HUES6 (cell line): Measurements from ENCODE around the gene GRIK2.

Experiments
- H3K27ac ChIP-seq: 2 replicates; pipeline ENCODE4 v1.7.0; 2013; ENCODE audit warnings: low read depth, mild to moderate bottlenecking, low read length, inconsistent platforms
- H3K27me3 ChIP-seq: 2 replicates; pipeline ENCODE4 v1.6.1; 2013; ENCODE audit warnings: low read length; ENCODE audit not compliant: control insufficient read depth, insufficient read depth
- H3K36me3 ChIP-seq: 2 replicates; pipeline ENCODE4 v1.6.1; 2013; ENCODE audit warnings: low read length; ENCODE audit not compliant: control insufficient read depth, insufficient read depth
- H3K4me1 ChIP-seq: 2 replicates; pipeline ENCODE4 v1.6.1; 2013; ENCODE audit warnings: low read length; ENCODE audit not compliant: control insufficient read depth, insufficient read depth
- H3K4me3 ChIP-seq: 2 replicates; pipeline ENCODE4 v1.5.1; 2013; ENCODE audit warnings: low read depth, low read length
- H3K9ac ChIP-seq: one replicate; pipeline ENCODE4 v1.6.1; 2013; ENCODE audit warnings: mild to moderate bottlenecking, low read length
- H3K9me3 ChIP-seq: 2 replicates; pipeline ENCODE4 v1.6.1; 2013; ENCODE audit warnings: low read depth, low read length; ENCODE audit not compliant: control insufficient read depth, insufficient read depth

Gene GRIK2

DNA sequence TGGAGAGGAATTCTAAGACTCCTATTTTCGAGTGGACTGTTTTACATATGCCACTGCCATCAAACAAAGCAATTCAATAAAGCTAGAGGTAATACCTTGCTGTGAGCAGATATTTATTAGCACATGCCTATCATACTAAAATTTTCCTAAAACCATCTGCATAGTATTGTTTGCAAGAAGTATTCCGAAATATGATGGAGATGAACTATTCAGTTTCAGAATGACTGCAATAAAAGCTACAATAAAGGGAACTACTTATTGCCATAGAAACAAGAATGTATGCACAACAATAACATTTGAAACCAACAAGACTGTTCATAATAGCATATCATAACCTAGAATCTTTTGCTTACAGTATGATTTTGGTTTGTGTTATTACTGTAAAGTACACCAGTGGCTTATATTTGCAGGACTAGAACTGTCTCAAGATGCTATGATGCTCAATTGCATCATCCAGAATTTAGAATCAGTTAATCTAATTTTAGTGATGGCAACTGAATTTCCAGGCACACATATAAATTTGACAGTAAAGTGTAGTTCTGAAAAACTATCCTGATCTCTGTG is 144.3 kb downstream of the GRIK2 start:
- H3K36me3 ChIP-seq, result no peaks in the 10 kb centered on the region
- no peaks in the 10 kb centered on the region for H3K9me3 ChIP-seq
- no peaks in the 10 kb centered on the region for H3K27me3 ChIP-seq
- H3K27ac ChIP-seq, result no peak overlapping the region
- 0 out of 2 replicates have a peak, but pooled peaks cover 2% of the 10 kb centered on the region for H3K4me1 ChIP-seq
- no peak overlapping the region for H3K4me3 ChIP-seq
- H3K9ac ChIP-seq, result no peak overlapping the region

DNA sequence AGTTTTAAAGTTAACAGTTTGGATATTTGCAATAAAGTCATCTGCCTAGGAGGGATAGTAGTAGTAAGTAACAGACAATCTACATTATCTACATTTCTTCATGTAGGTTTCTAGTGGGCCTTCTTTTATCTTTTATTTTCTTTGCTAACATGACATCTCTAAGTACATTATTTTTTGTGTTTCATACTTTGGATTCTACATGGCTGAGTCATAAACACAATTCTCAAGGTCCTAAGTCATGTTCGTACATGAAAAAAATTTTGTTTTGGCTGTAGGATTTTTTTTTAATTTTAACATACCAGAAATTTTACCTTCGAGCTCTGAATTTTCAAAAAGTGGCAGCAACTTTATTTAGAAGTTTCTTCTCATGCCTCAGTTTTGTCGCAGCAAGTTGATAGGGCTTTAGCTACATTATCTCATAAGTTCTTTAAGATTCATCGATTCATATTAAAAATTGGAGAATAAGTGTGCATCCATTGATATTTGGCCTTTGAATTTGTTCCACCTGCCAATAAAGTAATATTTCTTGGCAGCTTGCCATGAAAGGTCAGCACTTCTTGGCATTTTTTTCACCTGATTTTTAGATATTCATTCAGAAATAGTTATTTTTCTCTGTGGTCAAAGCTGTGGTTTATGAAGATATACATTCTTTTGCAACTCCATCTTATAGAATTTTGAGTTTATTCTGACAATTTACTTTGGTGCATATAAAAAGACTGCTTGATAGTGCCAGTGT is 146.2 kb downstream of the GRIK2 start:
- Histone ChIP-seq H3K36me3 (no peaks in the 10 kb centered on the region), H3K27ac (no peak overlapping the region), H3K4me3 (no peak overlapping the region), H3K27me3 (no peaks in the 10 kb centered on the region), H3K9me3 (no peaks in the 10 kb centered on the region), H3K9ac (no peak overlapping the region), H3K4me1 (no peaks in the 10 kb centered on the region)

DNA sequence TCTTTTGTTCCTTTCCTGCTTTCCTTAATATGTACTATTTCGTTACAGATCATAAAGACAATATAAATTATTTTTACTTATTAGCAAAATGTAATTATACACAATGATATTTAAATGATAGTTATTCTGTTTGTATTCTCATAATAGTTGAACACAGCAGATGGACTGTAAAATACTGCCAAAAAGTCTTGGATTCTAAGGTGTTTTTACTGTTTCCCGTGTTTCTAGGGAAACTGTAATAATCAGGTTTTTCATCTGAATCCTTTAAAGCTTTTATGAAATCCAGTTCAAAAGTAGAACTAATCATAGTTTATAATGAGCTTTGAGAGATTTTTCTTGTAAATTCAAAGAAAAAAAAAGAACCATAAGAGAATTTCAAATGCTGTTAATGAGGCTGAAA is 148.4 kb downstream of the GRIK2 start:
- H3K9ac ChIP-seq, result no peak overlapping the region
- H3K4me3 ChIP-seq, result no peak overlapping the region
- H3K4me1 ChIP-seq, result no peaks in the 10 kb centered on the region
- no peak overlapping the region for H3K27ac ChIP-seq
- no peaks in the 10 kb centered on the region for H3K9me3 ChIP-seq
- H3K27me3 ChIP-seq, result no peaks in the 10 kb centered on the region
- H3K36me3 ChIP-seq, result no peaks in the 10 kb centered on the region

DNA sequence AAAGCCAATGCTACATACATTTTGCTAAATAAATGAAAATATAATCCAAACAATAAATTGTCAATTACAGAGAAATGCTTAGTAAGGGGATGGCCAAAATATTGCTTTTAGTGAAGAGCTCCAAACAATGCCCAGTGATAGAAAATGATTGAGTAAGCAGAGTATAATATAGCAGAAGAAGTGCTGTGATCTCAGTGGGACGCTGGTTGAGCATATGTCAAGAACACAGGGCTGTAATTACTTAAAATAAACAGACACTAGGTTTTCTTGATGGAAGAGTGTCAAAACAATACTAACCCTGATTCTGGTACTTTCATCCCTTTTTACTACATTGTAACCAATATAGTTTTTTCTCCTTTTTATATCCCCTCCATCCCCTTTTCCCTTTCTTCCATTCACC is 150.3 kb downstream of the GRIK2 start:
- Histone ChIP-seq H3K27ac (no peak overlapping the region), H3K36me3 (no peaks in the 10 kb centered on the region), H3K4me3 (no peak overlapping the region), H3K9ac (no peak overlapping the region), H3K9me3 (no peaks in the 10 kb centered on the region), H3K27me3 (no peaks in the 10 kb centered on the region), H3K4me1 (no peaks in the 10 kb centered on the region)

DNA sequence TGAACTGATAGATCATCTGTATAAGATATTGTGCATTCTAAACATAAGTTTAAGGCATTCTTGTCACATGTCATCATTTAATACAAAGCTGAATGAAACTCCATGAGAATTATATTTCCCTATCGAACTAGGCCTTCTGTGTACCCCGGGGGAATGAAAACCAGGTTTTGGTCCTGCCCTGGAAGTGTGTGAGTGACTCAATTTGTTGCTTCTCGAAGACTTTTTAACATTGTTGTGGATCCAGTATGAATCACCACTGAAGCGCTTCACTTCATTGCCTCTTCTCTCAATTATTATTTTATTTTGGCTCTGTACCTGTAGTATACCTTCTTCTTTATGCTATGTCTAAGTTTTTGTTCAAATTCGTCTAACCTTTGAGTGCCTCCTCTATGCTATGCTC is 150.8 kb downstream of the GRIK2 start:
- no peak overlapping the region for H3K4me3 ChIP-seq
- no peak overlapping the region for H3K27ac ChIP-seq
- H3K4me1 ChIP-seq, result no peaks in the 10 kb centered on the region
- H3K9ac ChIP-seq, result no peak overlapping the region
- H3K27me3 ChIP-seq, result no peaks in the 10 kb centered on the region
- no peaks in the 10 kb centered on the region for H3K9me3 ChIP-seq
- no peaks in the 10 kb centered on the region for H3K36me3 ChIP-seq

DNA sequence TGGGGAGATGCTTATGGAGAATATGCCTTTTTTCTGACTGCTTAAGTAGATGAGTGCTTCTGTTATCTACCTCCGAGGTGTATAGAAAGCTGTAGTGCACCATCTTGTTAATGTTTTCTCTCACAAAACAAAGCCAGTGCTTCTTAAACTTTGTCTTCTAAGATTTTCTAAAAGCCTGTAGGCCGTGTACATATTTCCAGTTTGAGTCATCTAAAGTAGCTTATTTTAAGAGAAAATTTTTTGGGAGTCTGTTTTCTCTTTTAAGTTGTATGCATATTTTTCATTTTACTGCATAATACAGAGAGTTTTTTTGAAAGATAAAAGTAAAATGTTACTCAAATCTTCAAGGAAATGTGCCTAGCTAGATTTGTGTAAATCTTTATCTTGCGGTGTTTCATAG is 151.7 kb downstream of the GRIK2 start:
- Histone ChIP-seq H3K4me3 (no peak overlapping the region), H3K36me3 (no peaks in the 10 kb centered on the region), H3K27ac (no peak overlapping the region), H3K9ac (no peak overlapping the region), H3K9me3 (no peaks in the 10 kb centered on the region), H3K27me3 (no peaks in the 10 kb centered on the region), H3K4me1 (no peaks in the 10 kb centered on the region)

DNA sequence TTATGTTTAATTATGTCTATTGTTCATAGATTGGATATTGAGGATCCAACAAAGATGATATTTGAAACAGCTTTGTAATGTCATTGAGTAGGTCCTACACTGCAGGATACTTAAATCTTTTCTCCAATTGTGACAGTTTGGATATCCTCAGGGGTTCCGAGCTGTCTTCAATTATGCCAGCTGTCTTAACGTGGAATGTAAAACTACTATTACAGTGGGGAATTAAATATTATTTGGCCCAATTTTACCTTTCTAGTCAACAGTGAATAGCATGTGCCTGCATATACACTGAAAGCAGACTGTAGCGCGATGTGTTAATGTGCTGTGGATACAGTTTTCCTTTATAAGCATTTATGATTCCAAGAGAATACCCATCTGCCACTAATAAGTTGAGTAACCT is 156.9 kb downstream of the GRIK2 start:
- H3K27me3 ChIP-seq, result no peaks in the 10 kb centered on the region
- H3K4me3 ChIP-seq, result no peak overlapping the region

DNA sequence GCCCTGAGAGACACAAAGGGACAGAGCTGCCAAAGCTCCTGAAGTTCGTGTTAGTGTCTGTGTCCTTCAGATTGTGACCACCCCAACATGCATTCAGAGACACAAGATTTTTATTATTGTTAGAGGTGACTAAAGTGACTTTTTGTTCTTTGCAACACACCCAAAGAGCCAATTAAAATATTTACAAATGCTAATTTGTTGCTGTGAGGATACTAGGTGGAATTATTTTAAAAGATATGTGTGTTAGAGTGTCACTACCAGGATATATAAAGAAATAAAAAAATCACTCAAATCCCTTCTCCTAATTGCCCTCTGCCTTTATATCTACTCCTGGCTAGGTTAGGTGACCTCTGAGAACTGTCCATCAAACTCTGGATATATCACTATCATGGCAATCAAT is 160.7 kb downstream of the GRIK2 start:
- H3K4me1 ChIP-seq, result peaks cover 13% of the 10 kb centered on the region

More for the DNA sequence above, 156.9 kb downstream of the GRIK2 start:
- H3K27ac ChIP-seq, result no peak overlapping the region
- no peaks in the 10 kb centered on the region for H3K9me3 ChIP-seq
- H3K36me3 ChIP-seq, result no peaks in the 10 kb centered on the region
- H3K4me1 ChIP-seq, result peaks cover 13% of the 10 kb centered on the region
- H3K9ac ChIP-seq, result no peak overlapping the region

DNA sequence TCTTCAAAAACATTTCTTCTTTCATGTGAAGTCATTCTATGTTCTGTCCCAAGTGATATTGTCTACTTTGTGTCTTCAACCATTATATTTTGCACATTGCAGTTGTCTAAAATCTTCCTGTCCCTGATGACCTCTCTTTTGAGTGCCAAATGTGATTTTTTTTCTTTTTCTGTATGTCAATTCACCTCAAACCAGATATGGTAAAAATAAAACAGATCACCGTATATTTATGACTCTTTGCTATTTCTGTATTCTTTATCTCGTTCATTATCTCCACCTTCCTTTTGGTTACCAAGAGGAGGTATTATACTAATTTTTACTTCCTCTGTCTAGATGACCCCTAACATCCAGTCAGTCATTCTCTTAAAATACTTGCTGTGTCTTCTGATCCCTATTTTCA is 165.2 kb downstream of the GRIK2 start:
- no peak overlapping the region for H3K27ac ChIP-seq

More for the DNA sequence above, 160.7 kb downstream of the GRIK2 start:
- Histone ChIP-seq H3K27me3 (no peaks in the 10 kb centered on the region), H3K9me3 (no peaks in the 10 kb centered on the region), H3K36me3 (no peaks in the 10 kb centered on the region), H3K27ac (no peak overlapping the region), H3K9ac (no peak overlapping the region), H3K4me3 (no peak overlapping the region)

DNA sequence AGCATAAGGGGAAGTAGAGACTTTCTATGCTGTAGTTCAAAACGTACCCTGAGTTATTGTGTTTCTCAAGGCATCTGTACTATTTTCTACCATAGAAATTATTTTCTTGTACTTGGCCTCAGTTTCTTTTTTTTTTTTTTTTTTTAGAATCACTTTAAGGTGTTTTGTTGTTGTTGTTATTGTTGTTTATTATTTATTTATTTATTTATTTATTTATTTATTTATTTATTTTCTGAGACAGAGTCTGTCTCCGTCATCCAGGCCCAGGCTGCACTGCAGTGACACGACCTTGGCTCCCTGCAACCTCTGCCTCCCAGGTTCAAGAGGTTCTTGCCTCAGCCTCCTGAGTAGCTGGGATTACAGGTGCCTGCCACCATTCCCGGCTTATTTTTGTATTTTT is 179.1 kb downstream of the GRIK2 start:
- no peak overlapping the region for H3K27ac ChIP-seq
- H3K27me3 ChIP-seq, result no peaks in the 10 kb centered on the region
- H3K9ac ChIP-seq, result no peak overlapping the region
- H3K36me3 ChIP-seq, result no peaks in the 10 kb centered on the region
- H3K4me1 ChIP-seq, result no peaks in the 10 kb centered on the region
- no peak overlapping the region for H3K4me3 ChIP-seq
- no peaks in the 10 kb centered on the region for H3K9me3 ChIP-seq

More for the DNA sequence above, 165.2 kb downstream of the GRIK2 start:
- Histone ChIP-seq H3K9ac (no peak overlapping the region), H3K9me3 (no peaks in the 10 kb centered on the region), H3K4me3 (no peak overlapping the region), H3K27me3 (no peaks in the 10 kb centered on the region), H3K36me3 (no peaks in the 10 kb centered on the region), H3K4me1 (peaks cover 12% of the 10 kb centered on the region)

DNA sequence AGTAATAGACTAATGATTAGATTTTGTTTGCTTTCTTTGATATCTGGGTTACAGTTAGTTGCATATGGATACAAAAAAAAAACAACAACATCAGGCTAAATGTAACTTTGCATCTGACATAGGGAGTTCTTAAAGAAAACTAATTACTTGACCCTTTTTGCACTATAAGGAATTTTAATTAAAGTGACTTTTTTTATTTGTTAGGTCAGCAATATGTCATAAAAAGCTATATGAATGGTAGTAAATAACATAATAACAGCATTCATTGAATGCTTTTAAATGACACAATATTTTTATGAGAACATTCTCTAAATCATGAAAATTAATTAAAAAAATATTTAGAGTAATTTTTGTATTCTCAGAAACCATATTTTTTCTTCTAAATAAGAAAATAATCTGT is 183.6 kb downstream of the GRIK2 start:
- Histone ChIP-seq H3K4me1 (no peaks in the 10 kb centered on the region), H3K9ac (no peak overlapping the region), H3K36me3 (no peaks in the 10 kb centered on the region), H3K9me3 (no peaks in the 10 kb centered on the region), H3K27me3 (no peaks in the 10 kb centered on the region), H3K27ac (no peak overlapping the region), H3K4me3 (no peak overlapping the region)
